ENCODE data around the gene TBL1XR1.
"Not testable (repeated sequence)": the region's sequence is repeated elsewhere in the genome, so short reads cannot be mapped to it uniquely, and the experiment has no call there.

TBL1XR1 gene

GRCh38 chr3:177147790-177148189 lies 49.5 kb downstream of the TBL1XR1 start:
- H3K27me3 ChIP-seq (replicated peaks; ENCODE audit: control insufficient read depth, insufficient read depth, low read length, poor library complexity, severe bottlenecking), result no peaks in the 10 kb centered on the region
- H3K27ac ChIP-seq (ENCODE audit: insufficient read depth, low read length, poor library complexity, severe bottlenecking), result no peak overlapping the region
- no peaks in the 10 kb centered on the region for H3K9me3 ChIP-seq (ENCODE audit: control insufficient read depth, low read length)
- no peaks in the 10 kb centered on the region for H3K36me3 ChIP-seq (ENCODE audit: control insufficient read depth, insufficient read depth, low read length)
- no peak overlapping the region for H3K4me3 ChIP-seq (ENCODE audit: insufficient read depth, low read depth, low read length, poor library complexity, severe bottlenecking)
- H3K4me1 ChIP-seq (ENCODE audit: control insufficient read depth, insufficient read depth, low read length, poor library complexity, severe bottlenecking), result peaks cover 35% of the 10 kb centered on the region
- DNase-seq, result no peak

- peaks cover 35% of the 10 kb centered on the region for H3K4me1 ChIP-seq (ENCODE audit: control insufficient read depth, insufficient read depth, low read length, poor library complexity, severe bottlenecking)
- H3K4me3 ChIP-seq (ENCODE audit: insufficient read depth, low read depth, low read length, poor library complexity, severe bottlenecking), result no peak overlapping the region
- H3K9me3 ChIP-seq (ENCODE audit: control insufficient read depth, low read length), result no peaks in the 10 kb centered on the region
- no peak for DNase-seq
- H3K36me3 ChIP-seq (ENCODE audit: control insufficient read depth, insufficient read depth, low read length), result no peaks in the 10 kb centered on the region
- H3K27ac ChIP-seq (ENCODE audit: insufficient read depth, low read length, poor library complexity, severe bottlenecking), result peak overlapping the region; percentile 35
- no peaks in the 10 kb centered on the region for H3K27me3 ChIP-seq (replicated peaks; ENCODE audit: control insufficient read depth, insufficient read depth, low read length, poor library complexity, severe bottlenecking)
Measured at GRCh38 chr3:177146646-177147045, 50.6 kb downstream of the TBL1XR1 start.

DNA sequence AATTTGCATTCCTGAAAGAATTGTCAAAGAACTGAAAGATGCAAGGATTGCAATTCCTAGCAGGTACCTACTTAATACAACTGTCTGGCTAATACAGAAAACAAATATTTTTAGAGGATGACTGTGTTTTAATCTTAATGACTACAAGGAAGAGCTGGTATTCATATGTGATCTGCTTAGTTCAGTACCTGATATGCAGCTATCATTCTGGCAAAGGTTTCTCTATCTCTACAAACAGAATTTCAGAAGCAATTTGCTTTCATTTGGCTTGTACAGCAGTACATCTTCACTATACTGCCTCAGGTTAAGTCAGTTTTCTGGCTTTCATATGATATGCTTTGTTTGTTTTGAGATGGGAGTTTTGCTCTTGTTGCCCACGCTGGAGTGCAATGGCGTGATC lies 51.3 kb downstream of the TBL1XR1 start:
- H3K4me3 ChIP-seq (ENCODE audit: insufficient read depth, low read depth, low read length, poor library complexity, severe bottlenecking), result peak overlapping the region; percentile 1
- H3K27me3 ChIP-seq (replicated peaks; ENCODE audit: control insufficient read depth, insufficient read depth, low read length, poor library complexity, severe bottlenecking), result no peaks in the 10 kb centered on the region
- no peaks in the 10 kb centered on the region for H3K36me3 ChIP-seq (ENCODE audit: control insufficient read depth, insufficient read depth, low read length)
- H3K9me3 ChIP-seq (ENCODE audit: control insufficient read depth, low read length), result no peaks in the 10 kb centered on the region
- peak overlapping the region; percentile 74 for H3K27ac ChIP-seq (ENCODE audit: insufficient read depth, low read length, poor library complexity, severe bottlenecking)
- H3K4me1 ChIP-seq (ENCODE audit: control insufficient read depth, insufficient read depth, low read length, poor library complexity, severe bottlenecking), result peaks cover 35% of the 10 kb centered on the region
- DNase-seq, result no peak

- no peaks in the 10 kb centered on the region for H3K9me3 ChIP-seq (ENCODE audit: control insufficient read depth, low read length)
- no peaks in the 10 kb centered on the region for H3K27me3 ChIP-seq (replicated peaks; ENCODE audit: control insufficient read depth, insufficient read depth, low read length, poor library complexity, severe bottlenecking)
- H3K36me3 ChIP-seq (ENCODE audit: control insufficient read depth, insufficient read depth, low read length), result no peaks in the 10 kb centered on the region
- H3K4me1 ChIP-seq (ENCODE audit: control insufficient read depth, insufficient read depth, low read length, poor library complexity, severe bottlenecking), result peaks cover 31% of the 10 kb centered on the region
- peak overlapping the region; percentile 1 for H3K4me3 ChIP-seq (ENCODE audit: insufficient read depth, low read depth, low read length, poor library complexity, severe bottlenecking)
- H3K27ac ChIP-seq (ENCODE audit: insufficient read depth, low read length, poor library complexity, severe bottlenecking), result peak overlapping the region; percentile 74
- DNase-seq, result no peak
Measured at GRCh38 chr3:177145381-177145780, 51.9 kb downstream of the TBL1XR1 start.

DNA sequence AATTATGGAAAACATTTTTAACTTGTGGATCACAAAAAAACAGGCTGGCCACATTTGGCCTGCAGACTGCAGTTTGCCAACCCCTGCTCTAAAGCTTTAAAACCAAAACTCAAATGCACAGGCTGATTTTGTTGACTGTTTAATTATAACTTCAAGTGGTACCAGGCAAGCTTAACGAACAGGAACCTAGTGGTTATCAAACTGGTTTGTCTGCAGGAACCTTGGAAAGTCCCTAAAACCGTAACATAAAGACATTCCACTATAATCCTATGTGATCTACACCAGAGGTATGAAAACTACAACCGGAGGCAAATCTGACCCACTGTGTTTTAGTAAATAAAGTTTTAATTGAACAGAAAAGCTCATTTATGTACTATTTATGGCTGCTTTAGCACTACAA lies 52.4 kb downstream of the TBL1XR1 start:
- H3K4me3 ChIP-seq (ENCODE audit: insufficient read depth, low read depth, low read length, poor library complexity, severe bottlenecking), result peak overlapping the region; percentile 1
- peaks cover 32% of the 10 kb centered on the region for H3K4me1 ChIP-seq (ENCODE audit: control insufficient read depth, insufficient read depth, low read length, poor library complexity, severe bottlenecking)
- H3K27ac ChIP-seq (ENCODE audit: insufficient read depth, low read length, poor library complexity, severe bottlenecking), result peak overlapping the region; percentile 74
- H3K9me3 ChIP-seq (ENCODE audit: control insufficient read depth, low read length), result no peaks in the 10 kb centered on the region
- no peaks in the 10 kb centered on the region for H3K36me3 ChIP-seq (ENCODE audit: control insufficient read depth, insufficient read depth, low read length)
- no peak for DNase-seq
- H3K27me3 ChIP-seq (replicated peaks; ENCODE audit: control insufficient read depth, insufficient read depth, low read length, poor library complexity, severe bottlenecking), result no peaks in the 10 kb centered on the region

- Histone ChIP-seq H3K4me1 (ENCODE audit: control insufficient read depth, insufficient read depth, low read length, poor library complexity, severe bottlenecking) (peaks cover 31% of the 10 kb centered on the region), H3K36me3 (ENCODE audit: control insufficient read depth, insufficient read depth, low read length) (no peaks in the 10 kb centered on the region), H3K4me3 (ENCODE audit: insufficient read depth, low read depth, low read length, poor library complexity, severe bottlenecking) (no peak overlapping the region), H3K27me3 (replicated peaks; ENCODE audit: control insufficient read depth, insufficient read depth, low read length, poor library complexity, severe bottlenecking) (no peaks in the 10 kb centered on the region), H3K27ac (ENCODE audit: insufficient read depth, low read length, poor library complexity, severe bottlenecking) (no peak overlapping the region), H3K9me3 (ENCODE audit: control insufficient read depth, low read length) (no peaks in the 10 kb centered on the region)
- no peak for DNase-seq
Measured at GRCh38 chr3:177141899-177142646, 55.2 kb downstream of the TBL1XR1 start.

DNA sequence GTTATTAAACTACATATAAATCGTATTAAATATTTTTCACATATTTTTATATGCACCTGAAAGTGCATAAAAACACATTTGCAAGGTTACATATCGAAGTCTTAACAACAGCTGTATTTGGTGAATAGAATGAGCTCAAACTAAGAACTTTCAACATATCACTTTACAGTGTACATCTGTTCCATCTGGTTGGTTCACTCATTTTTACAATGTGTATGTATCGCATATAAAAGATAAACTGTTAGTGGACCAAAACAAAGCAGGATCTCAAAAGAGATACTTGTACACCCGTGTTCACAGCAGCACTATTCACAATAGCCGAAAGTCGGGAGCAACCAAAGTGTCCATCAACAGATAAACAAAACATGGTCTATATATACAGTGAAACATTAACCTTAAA lies 55.8 kb downstream of the TBL1XR1 start:
- peaks cover 27% of the 10 kb centered on the region for H3K4me1 ChIP-seq (ENCODE audit: control insufficient read depth, insufficient read depth, low read length, poor library complexity, severe bottlenecking)
- DNase-seq, result no peak
- H3K27ac ChIP-seq (ENCODE audit: insufficient read depth, low read length, poor library complexity, severe bottlenecking), result no peak overlapping the region
- H3K36me3 ChIP-seq (ENCODE audit: control insufficient read depth, insufficient read depth, low read length), result no peaks in the 10 kb centered on the region
- H3K4me3 ChIP-seq (ENCODE audit: insufficient read depth, low read depth, low read length, poor library complexity, severe bottlenecking), result no peak overlapping the region
- H3K27me3 ChIP-seq (replicated peaks; ENCODE audit: control insufficient read depth, insufficient read depth, low read length, poor library complexity, severe bottlenecking), result no peaks in the 10 kb centered on the region
- H3K9me3 ChIP-seq (ENCODE audit: control insufficient read depth, low read length), result no peaks in the 10 kb centered on the region

- not testable (repeated sequence) for H3K36me3 ChIP-seq (ENCODE audit: control insufficient read depth, insufficient read depth, low read length); H3K9me3 ChIP-seq (ENCODE audit: control insufficient read depth, low read length); H3K4me3 ChIP-seq (ENCODE audit: insufficient read depth, low read depth, low read length, poor library complexity, severe bottlenecking); DNase-seq; H3K27ac ChIP-seq (ENCODE audit: insufficient read depth, low read length, poor library complexity, severe bottlenecking); H3K27me3 ChIP-seq (replicated peaks; ENCODE audit: control insufficient read depth, insufficient read depth, low read length, poor library complexity, severe bottlenecking)
- peaks cover 14% of the 10 kb centered on the region for H3K4me1 ChIP-seq (ENCODE audit: control insufficient read depth, insufficient read depth, low read length, poor library complexity, severe bottlenecking)
Measured at GRCh38 chr3:177139220-177139619, 58.1 kb downstream of the TBL1XR1 start.

DNA sequence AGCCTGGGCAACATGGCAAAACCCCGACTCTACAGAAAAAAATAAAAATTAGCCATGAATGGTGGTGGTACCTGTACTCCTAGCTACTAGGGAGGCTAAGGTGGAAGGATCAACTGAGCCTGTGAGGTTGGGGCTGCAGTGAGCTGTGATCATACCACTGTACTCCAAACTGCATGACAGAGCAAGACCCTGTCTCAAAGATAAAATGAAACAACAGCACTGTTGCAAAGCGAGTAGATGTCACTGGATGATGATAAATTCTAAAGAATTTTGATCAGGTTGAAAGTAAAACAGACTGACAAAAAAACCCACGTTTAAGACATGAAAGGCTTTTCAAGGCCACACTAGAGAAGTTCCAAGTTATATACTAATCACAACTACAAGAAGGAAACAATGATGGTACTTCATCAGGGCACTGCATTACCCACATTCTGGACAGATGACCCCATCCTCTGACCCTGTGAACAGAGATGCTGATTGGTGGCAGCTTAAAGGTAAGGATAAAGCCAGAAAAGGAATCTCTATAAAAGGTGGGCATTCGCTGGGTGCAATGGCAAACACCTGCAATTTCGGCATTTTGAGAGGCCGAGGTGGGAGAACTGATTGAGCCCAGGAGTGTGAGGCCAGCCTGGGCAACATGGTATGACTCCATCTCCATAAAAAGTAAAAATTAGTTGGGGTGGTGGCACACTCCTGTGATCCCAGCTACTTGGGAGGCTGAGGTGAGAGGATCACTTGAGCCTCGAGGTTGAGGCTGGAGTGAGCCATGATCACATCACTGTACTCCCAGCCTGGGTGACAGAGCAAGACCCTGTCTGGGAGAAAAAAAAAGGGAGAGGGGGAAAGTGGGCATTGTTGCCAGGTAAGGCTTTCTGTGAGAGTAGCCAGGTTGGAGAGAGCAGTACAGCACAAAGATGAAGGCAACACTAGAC lies 59.2 kb downstream of the TBL1XR1 start:
- H3K4me3 ChIP-seq (ENCODE audit: insufficient read depth, low read depth, low read length, poor library complexity, severe bottlenecking), result no peak overlapping the region
- no peaks in the 10 kb centered on the region for H3K9me3 ChIP-seq (ENCODE audit: control insufficient read depth, low read length)
- no peak overlapping the region for H3K27ac ChIP-seq (ENCODE audit: insufficient read depth, low read length, poor library complexity, severe bottlenecking)
- H3K36me3 ChIP-seq (ENCODE audit: control insufficient read depth, insufficient read depth, low read length), result no peaks in the 10 kb centered on the region
- no peaks in the 10 kb centered on the region for H3K27me3 ChIP-seq (replicated peaks; ENCODE audit: control insufficient read depth, insufficient read depth, low read length, poor library complexity, severe bottlenecking)
- peaks cover 8% of the 10 kb centered on the region for H3K4me1 ChIP-seq (ENCODE audit: control insufficient read depth, insufficient read depth, low read length, poor library complexity, severe bottlenecking)
- DNase-seq, result no peak

GRCh38 chr3:177136741-177137140 lies 60.5 kb downstream of the TBL1XR1 start:
- no peak overlapping the region for H3K27ac ChIP-seq (ENCODE audit: insufficient read depth, low read length, poor library complexity, severe bottlenecking)
- H3K27me3 ChIP-seq (replicated peaks; ENCODE audit: control insufficient read depth, insufficient read depth, low read length, poor library complexity, severe bottlenecking), result no peaks in the 10 kb centered on the region
- H3K4me3 ChIP-seq (ENCODE audit: insufficient read depth, low read depth, low read length, poor library complexity, severe bottlenecking), result no peak overlapping the region
- peaks cover 8% of the 10 kb centered on the region for H3K4me1 ChIP-seq (ENCODE audit: control insufficient read depth, insufficient read depth, low read length, poor library complexity, severe bottlenecking)
- H3K9me3 ChIP-seq (ENCODE audit: control insufficient read depth, low read length), result no peaks in the 10 kb centered on the region
- DNase-seq, result no peak
- no peaks in the 10 kb centered on the region for H3K36me3 ChIP-seq (ENCODE audit: control insufficient read depth, insufficient read depth, low read length)
